ENCODE results near the gene ERAL1. TPM values are rescaled to one million over a fixed set of nuclear protein-coding genes. Genes with fewer than 3 reads are reported as not detected.

ERAL1 gene
- total and polyA plus RNA-seq, 2 of the 8 experiments (the other 6 are each of a cell fraction or from before 2014, with no cell fraction given): 67.8 to 122 TPM

GRCh38 chr17:28907709-28908475 lies 53.1 kb downstream of the ERAL1 start:
- 91% methylated on average over 3 of the region's 3 CpGs; no CpG with 5 or more reads in 1 of the 2 experiments for WGBS, 2 experiments (ENCODE audit: extremely low coverage in 1 of 2, insufficient coverage in 1 of 2, insufficient read length in 1 of 2, insufficient replicate concordance in 2 of 2, low coverage in 1 of 2, low lambda C conversion rate in 2 of 2, missing lambda C conversion rate in 1 of 2)
- Histone ChIP-seq H3K4ac (replicated peaks; ENCODE audit: insufficient read length, low read depth, low read length) (no peak overlapping the region), H4K20me1 (replicated peaks in 1 of 2; ENCODE audit: control insufficient read depth in 1 of 2, insufficient read depth in 2 of 2, low read length in 2 of 2) (peaks cover 6 to 16% of the 10 kb centered on the region in 2 experiments), H3K9ac (replicated peaks in 1 of 4; ENCODE audit: extremely low read depth in 1 of 4, low read depth in 3 of 4, low read length in 3 of 4) (no peak overlapping the region), H4K91ac (replicated peaks; ENCODE audit: insufficient read length, low read length) (no peak overlapping the region), H4K5ac (ENCODE audit: insufficient read length, low read depth, low read length) (no peak overlapping the region), H3K4me2 (ENCODE audit: insufficient read depth in 1 of 2, low read depth in 2 of 2, low read length in 2 of 2) (no peak overlapping the region), H3K79me2 (ENCODE audit: control insufficient read depth in 1 of 2, insufficient read depth in 2 of 2, low read length in 2 of 2) (no peaks in the 10 kb centered on the region), H3K14ac (ENCODE audit: insufficient read length) (no peak overlapping the region), H2BK120ac (replicated peaks; ENCODE audit: low read depth, low read length) (no peak overlapping the region), H2BK5ac (ENCODE audit: low read depth, low read length) (peak overlapping the region; percentile 37; the same call in 1 of the 2 replicates), H2AK5ac (ENCODE audit: low read depth, low read length) (no peak overlapping the region), H3K4me1 (replicated peaks in 1 of 4; ENCODE audit: control insufficient read depth in 3 of 4, insufficient read depth in 4 of 4, low read length in 3 of 4) (peaks cover 0 to 6% (median 2%) of the 10 kb centered on the region in 4 experiments; a peak in 5 of 7 replicates), H3K36me3 (ENCODE audit: control insufficient read depth in 2 of 4, insufficient read depth in 4 of 4, low read length in 3 of 4) (peaks cover 55 to 72% (median 66%) of the 10 kb centered on the region in 4 experiments), H3K9me3 (ENCODE audit: insufficient read depth in 2 of 2, low read depth in 1 of 2, low read length in 1 of 2) (no peaks in the 10 kb centered on the region), H2BK15ac (ENCODE audit: low read length) (no peak overlapping the region), H2AFZ (ENCODE audit: low read length) (no peak overlapping the region), H3K23ac (ENCODE audit: insufficient read length) (no peak overlapping the region), H3K18ac (ENCODE audit: extremely low read depth, low read length) (no peak overlapping the region), H3K79me1 (ENCODE audit: low read depth, low read length) (peaks cover 3% of the 10 kb centered on the region; the same call in 1 of the 2 replicates), H4K8ac (ENCODE audit: extremely low read depth, insufficient read depth, low read length) (no peak overlapping the region), H3K27me3 (replicated peaks in 1 of 4; ENCODE audit: control insufficient read depth in 3 of 4, extremely low read depth in 1 of 4, insufficient read depth in 3 of 4, low read length in 3 of 4) (no peaks in the 10 kb centered on the region), H2BK20ac (ENCODE audit: low read length) (no peak overlapping the region), H3K56ac (replicated peaks; ENCODE audit: insufficient read length, low read depth, low read length) (no peak overlapping the region), H3K4me3 (ENCODE audit: extremely low read depth in 1 of 4, insufficient read depth in 2 of 4, low read depth in 3 of 4, low read length in 4 of 4) (no peak overlapping the region), H2BK12ac (ENCODE audit: low read depth, low read length) (no peak overlapping the region), H3K27ac (ENCODE audit: low read depth, low read length) (no peak overlapping the region), H3K23me2 (ENCODE audit: low read depth, low read length) (0 out of 2 replicates have a peak, but pooled peaks cover 2% of the 10 kb centered on the region)
- DNase-seq (ENCODE audit: low read depth in 1 of 2, low spot score in 2 of 2) (no peak), FAIRE-seq (no peak)
- no peak for TF ChIP-seq NRF1 (IDR thresholded peaks at IDR 0.05; ENCODE audit: low read depth, low read length)
- ChIA-PET CTCF (ENCODE audit: partially characterized antibody) (interaction anchor here (1.0 to 9.6 kb wide), 9 partner anchors 14 to 209 kb away, joined by 3 to 123 read pairs (median 4); partner anchors contain the start of genes NEK8 and TLCD1), POLR2A (ENCODE audit: partially characterized antibody) (interaction anchor here (1.0 to 7.7 kb wide), 9 partner anchors 9 to 181 kb away, joined by 3 to 71 read pairs (median 4); partner anchors contain the start of genes FLOT2, NEK8, PHF12 and TLCD1)

All from H1 (cell line).